DOHH2 (cell line): ENCODE results near the gene CSNK2A1.

Experiments used
- EZH2phosphoT487 ChIP-seq: fragments of 200-600 bp; sonication (generic); IDR thresholded peaks from 2 replicates; pipeline ENCODE4 v1.6.1; 2017; ENCODE audit warnings: borderline replicate concordance, mild to moderate bottlenecking, antibody characterized with exemption, low read length, moderate library complexity, mixed read lengths
- TF ChIP-seq, protein P1 (sequence below): fragments of 200-600 bp; sonication (generic); IDR thresholded peaks from one replicate; pipeline ENCODE4 v1.5.1; 2014; ENCODE audit warnings: antibody characterized with exemption, mild to moderate bottlenecking, low read depth, low read length; ENCODE audit not compliant: poor library complexity, severe bottlenecking

DNA sequence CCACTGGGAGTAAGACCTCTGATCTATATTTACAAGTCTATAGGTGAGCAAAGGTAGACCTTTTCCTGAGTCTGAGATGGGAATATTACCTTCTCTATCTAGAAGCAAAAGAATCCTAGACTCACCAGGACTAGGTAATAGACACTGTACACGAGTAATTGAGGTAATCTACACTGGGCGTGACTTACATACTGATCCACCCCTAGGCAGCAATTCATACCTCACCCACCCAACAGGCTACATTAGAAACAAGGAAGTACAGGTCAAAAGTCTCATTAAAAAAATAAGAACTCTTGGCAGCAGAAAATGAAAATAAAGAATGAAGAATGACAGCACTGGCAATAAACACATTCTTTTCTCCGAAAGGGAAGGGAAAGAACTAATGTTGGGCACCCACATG, 7.6 kb downstream of the CSNK2A1 start:
- TF ChIP-seq, protein P1, sequence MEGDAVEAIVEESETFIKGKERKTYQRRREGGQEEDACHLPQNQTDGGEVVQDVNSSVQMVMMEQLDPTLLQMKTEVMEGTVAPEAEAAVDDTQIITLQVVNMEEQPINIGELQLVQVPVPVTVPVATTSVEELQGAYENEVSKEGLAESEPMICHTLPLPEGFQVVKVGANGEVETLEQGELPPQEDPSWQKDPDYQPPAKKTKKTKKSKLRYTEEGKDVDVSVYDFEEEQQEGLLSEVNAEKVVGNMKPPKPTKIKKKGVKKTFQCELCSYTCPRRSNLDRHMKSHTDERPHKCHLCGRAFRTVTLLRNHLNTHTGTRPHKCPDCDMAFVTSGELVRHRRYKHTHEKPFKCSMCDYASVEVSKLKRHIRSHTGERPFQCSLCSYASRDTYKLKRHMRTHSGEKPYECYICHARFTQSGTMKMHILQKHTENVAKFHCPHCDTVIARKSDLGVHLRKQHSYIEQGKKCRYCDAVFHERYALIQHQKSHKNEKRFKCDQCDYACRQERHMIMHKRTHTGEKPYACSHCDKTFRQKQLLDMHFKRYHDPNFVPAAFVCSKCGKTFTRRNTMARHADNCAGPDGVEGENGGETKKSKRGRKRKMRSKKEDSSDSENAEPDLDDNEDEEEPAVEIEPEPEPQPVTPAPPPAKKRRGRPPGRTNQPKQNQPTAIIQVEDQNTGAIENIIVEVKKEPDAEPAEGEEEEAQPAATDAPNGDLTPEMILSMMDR, result no peak
- no peak for TF ChIP-seq EZH2phosphoT487
